GM18499 (cell line): Measurements from ENCODE around the gene AMZ1.
"Not testable (repeated sequence)": the region's sequence is repeated elsewhere in the genome, so short reads cannot be mapped to it uniquely, and the experiment has no call there.

Experiments used
- ATAC-seq: cut with Tn5 transposase; IDR thresholded peaks from one replicate; pipeline ENCODE4 v1.9.1; 2021; ENCODE audit warnings: moderate number of reproducible peaks; ENCODE audit not compliant: insufficient read depth, unreplicated experiment

The AMZ1 gene

DNA sequence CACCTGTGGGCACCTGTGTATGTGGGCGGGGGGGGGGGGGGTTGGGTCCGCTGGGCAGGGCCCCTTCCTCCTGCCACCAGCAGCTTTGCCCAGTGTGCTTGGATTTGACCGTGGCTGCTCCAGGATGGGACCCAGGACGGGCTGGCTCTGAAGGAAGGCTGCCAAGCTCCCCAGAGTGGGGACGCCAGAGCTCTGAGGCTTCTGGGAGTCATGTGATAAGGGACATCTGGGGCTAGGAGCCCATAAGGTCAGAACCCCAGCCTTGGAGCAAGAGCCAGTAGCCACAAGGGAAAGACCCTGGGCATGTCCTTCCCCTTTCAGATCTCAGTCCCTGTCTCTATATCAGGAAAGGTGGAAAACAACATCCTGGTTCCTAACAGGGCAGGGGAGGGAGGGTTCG, 21.8 kb upstream of the AMZ1 start:
- ATAC-seq: no peak

DNA sequence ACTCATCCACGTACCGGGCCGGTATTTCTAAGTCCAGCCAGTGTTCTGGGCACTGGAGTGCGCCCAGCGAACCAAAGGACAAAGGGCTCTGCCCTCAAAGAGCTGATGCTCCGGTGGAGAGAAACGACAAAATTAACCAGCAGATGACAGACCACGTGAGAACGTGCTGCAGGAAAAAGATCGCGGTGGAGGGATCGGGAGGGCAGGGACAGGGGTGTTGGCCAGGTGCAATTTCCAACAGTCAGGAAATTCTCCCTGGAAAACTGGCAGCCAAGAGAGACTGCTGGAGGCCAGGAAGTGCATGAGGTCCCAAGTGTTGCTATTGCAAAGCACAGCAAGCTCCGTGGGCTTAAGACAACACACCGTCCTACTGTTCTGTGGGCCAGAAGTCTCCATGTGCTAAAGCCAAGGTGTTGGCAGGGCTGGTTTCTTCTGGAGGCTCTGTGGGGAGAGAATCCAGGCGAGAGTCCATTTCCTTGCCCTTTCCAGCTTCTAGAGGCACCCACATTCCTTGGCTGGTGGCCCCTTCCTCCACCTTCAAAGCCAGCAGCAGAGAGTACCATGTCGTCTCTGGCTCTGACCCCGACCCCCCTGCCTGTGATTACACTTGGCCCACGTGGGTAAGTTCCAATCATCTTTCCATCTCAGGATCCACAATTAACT, 21.3 kb upstream of the AMZ1 start:
- ATAC-seq: no peak

DNA sequence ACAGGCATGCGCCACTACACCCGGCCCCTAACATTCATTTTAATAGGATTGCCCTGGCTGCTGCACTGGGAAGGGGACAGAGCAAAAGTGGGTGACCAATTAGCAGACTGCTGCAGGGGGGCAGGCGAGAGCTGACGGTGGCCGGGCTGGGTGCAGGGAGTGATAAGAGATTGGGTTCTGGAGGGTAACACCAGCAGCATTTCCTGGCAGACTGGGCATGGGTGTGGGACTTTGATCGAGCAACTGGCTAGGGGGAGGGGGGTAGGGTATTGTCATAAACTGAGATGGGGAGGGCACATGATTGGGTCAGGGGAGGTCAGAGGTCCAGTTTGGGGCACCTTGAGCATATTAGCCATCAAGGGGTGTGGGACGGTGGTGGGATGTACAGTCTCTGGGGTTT, 20.2 kb upstream of the AMZ1 start:
- no peak for ATAC-seq

DNA sequence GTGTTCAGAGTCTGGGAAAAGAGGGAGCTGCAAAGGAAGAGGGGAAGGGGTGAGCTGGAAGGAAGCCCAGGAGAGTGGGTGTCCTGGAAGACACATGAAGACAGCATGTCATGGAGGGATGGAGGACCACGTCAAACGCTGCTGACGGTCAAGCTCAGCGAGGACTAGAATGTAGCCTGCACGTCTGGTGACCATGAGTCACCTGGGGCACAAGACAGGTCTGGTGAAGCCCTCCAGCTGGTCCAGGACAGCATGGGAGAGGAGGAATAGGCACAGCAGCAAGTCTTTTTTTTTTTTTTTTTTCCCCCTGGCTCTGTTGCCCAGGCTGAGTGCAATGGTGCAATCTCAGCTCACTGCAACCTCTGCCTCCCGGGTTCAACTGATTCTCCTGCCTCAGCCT, 19.6 kb upstream of the AMZ1 start:
- no peak for ATAC-seq

GRCh38 chr7:2670171-2670570, 17.8 kb upstream of the AMZ1 start:
- no peak for ATAC-seq

GRCh38 chr7:2670720-2671391, 17.1 kb upstream of the AMZ1 start:
- ATAC-seq: no peak

GRCh38 chr7:2673214-2673613, 14.8 kb upstream of the AMZ1 start:
- ATAC-seq: not testable (repeated sequence)

DNA sequence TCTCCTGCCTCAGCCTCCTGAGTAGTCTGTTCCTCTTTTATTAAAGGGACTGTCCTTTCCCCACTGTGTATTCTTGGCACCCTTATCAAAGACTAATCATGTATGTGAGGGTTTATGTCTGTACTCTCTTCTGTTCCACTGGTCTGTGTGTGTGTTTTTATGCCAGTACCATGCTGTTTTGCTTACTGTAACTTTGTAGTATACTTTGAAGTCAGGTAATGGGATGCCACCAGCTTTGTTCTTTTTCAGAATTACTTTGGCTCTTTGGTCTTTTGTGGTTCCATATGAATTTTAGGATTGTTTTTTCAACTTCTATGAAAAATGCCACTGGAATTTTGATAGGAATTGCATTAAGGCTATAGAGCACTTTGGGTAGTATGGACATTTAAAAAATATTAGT, 14.1 kb upstream of the AMZ1 start:
- ATAC-seq: no peak

DNA sequence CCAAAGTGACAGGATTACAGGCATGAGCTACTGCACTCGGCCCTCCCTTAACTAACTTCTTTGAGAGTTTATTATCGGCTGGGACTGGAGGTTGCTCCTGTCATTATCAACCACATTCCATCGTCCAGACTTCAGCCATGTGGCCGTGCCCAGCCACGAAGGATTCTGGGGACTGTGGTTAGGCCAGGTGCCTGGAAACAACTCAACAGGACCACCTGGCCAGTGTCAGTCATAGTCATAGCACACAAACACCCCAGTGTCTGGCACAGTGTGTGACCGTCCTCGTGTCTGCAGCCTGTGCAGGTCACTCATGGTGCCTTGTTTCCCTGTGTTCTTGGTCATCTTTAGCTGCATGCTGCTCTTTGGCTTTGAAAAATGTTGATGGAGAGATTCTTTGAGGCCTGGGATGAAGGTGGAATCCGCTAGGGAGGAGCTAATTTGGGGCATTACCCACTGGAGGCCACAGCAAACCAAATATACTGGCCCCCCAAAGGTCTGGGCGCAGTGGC, 12.7 kb upstream of the AMZ1 start:
- no peak for ATAC-seq

- not testable (repeated sequence) for ATAC-seq
Observed at GRCh38 chr7:2676576-2676975, 11.4 kb upstream of the AMZ1 start.

DNA sequence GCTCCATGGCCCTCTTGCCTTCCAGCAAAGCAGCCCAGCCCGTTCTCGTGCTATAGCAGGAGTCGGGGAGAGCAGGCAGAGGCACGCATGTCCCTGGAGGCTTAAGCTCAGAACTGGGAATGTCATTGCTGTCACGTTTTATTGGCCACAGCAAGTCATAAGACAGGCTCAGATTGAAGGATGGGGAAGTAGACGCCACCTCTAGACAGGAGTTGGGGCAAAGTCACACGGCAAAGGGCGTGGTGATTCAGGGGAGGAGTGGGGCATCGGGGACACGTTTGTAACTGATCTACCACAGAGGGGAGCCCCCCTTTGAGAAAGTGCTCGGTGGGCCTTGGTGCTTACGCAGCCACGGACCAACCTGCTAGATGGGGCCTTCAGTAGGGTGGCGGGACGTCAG, 9.5 kb upstream of the AMZ1 start:
- not testable (repeated sequence) for ATAC-seq

GRCh38 chr7:2679135-2680127, 8.6 kb upstream of the AMZ1 start:
- ATAC-seq: not testable (repeated sequence)

DNA sequence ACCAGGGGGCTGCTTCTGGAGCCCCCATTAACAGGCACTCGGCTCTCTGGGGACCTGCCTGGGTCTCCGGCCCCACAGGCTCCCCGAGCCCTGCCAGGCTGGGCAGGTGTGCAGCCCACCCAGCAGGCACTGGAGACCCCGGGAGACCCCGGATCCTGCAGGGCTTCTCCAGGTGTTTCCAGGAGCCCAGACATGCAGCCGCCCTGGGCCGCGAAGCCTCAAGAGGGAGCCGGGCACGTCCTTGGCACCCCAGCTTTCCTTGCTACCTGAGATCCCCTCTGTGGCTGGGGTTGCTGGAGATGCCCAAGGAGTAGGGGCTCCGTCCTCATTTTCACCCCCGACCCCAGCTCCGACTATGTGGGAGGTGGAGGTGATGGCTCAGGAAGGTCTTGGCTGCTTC, 7.7 kb upstream of the AMZ1 start:
- no peak for ATAC-seq

DNA sequence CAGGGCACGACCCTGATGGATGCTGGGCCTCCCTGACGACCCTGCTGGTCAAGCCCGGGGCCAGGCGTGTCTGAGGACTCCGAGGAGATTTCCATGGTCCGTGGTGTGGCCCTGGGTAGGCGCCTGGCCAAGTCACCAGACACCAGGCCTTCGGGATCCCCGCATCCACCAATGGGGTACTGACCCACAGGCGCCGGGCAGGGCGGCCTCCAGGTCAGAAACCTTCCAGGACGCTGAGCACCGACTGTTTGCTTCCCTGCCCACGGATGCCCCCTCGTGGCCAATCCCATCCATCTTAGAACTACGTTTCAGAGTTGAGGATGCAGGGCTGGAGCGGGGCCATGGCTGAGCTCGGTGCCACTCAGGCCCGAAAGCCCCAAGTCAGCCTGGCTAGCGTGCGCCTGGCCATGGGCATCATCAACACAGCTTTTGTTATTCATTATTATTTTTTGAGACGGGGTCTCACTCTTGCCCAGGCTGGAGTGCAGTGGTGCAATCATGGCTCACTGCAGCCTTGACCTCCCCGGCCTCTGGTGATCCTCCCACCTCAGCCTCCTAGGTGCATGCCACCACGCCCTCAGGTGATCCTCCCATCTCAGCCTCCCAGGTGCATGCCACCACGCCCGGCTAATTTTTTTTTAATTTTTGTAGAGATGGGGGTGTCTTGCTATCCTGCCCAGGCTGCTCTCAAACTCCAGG, 7.1 kb upstream of the AMZ1 start:
- no peak for ATAC-seq

DNA sequence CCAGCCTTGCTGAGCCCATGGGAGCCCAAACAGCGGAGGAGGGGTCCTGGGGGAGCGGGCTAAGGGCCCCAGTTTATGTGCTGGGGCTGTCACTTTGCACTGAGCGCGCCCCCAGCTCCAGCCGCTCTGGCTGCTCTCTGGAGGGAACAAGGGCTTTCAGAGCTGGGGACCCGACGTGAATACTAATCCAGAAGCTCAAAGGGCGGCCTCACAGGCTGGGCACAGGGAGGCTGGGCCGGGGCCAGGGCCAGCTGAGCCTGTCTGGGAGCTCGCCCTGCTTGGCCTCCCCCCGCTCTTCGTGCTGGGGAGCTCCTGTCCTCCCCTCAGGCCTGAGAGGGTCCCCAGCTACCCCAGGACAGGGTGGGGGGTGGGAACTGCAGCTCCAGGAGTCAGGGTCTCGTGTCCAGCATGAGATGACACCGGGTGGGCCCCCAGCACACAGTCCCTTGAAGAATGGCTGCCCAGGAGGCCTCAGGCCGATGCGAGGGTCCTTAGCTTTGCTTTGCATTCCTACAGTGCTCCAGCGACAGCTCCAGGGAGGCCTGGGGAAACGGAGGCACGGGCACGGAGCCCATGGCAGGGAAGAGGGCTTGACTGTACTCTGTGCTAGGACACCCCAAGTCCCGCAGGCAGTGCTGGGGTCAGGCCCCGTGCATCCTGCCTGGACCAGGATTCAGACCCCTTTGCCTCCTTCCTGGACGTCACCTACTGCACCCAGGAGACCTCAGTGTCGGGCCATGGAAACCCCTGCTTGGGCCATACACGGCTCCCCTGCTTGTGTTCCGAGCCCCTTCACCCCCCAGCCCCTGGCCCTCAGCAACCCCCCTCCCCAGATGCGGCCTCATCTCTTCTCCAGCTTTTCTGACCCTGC, 5.8 kb upstream of the AMZ1 start:
- no peak for ATAC-seq

GRCh38 chr7:2684501-2684900, 3.5 kb upstream of the AMZ1 start:
- ATAC-seq: no peak

GRCh38 chr7:2686101-2686500, 1.9 kb upstream of the AMZ1 start:
- ATAC-seq: no peak

DNA sequence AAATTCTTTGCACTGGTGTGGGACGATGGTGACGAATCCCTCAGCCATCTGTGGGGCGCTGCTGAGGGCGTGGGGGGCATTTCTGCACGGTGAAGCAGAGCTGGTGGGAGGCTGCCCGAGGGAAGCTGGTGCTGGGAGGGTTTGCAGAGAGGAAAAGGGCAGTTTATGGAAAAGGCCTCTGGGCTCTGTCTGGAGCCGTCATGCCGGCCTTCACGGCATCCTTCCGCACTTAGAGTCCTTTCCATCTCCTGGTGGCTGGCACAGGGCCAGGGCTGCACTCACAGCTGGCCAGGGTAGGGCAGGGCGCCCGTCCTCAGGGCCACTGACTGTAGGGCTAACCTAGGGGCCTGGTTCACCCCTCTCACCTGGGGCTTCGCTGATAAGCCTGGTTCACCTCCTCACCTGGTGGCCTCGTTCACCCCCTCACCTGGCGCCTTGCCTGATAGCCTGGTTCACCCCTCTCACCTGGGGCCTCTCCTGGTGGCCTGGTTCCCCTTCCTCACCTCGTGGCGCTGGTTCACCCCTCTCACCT, 598 bp upstream of the AMZ1 start:
- ATAC-seq: no peak
